Measurements from ENCODE around the gene ZNF592.

ZNF592 gene

GRCh38 chr15:84791763-84792162, 43.4 kb downstream of the ZNF592 start:
- no peak for TF ChIP-seq JUND (IDR thresholded peaks at IDR 0.05; ENCODE audit: low read depth)
- DNase-seq (ENCODE audit: low read depth in 1 of 2, low spot score in 1 of 2) = no peak
- in situ Hi-C loops (cut with HindIII; ENCODE audit: low pct_unique_long_range_greater_than_20kb, low sequenced_read_pairs) = no loop called here

GRCh38 chr15:84793431-84794161, 45.2 kb downstream of the ZNF592 start:
- DNase-seq (ENCODE audit: low read depth in 1 of 2, low spot score in 1 of 2) = no peak
- in situ Hi-C loops (cut with HindIII; ENCODE audit: low pct_unique_long_range_greater_than_20kb, low sequenced_read_pairs) = no loop called here
- no peak for TF ChIP-seq JUND (IDR thresholded peaks at IDR 0.05; ENCODE audit: low read depth)

GRCh38 chr15:84794162-84794547, 45.8 kb downstream of the ZNF592 start:
- no peak for TF ChIP-seq JUND (IDR thresholded peaks at IDR 0.05; ENCODE audit: low read depth)
- in situ Hi-C loops (cut with HindIII; ENCODE audit: low pct_unique_long_range_greater_than_20kb, low sequenced_read_pairs) = no loop called here
- DNase-seq (ENCODE audit: low read depth in 1 of 2, low spot score in 1 of 2) = no peak

- in situ Hi-C loops (cut with HindIII; ENCODE audit: low pct_unique_long_range_greater_than_20kb, low sequenced_read_pairs) = no loop called here
- no peak for DNase-seq (ENCODE audit: low read depth in 1 of 2, low spot score in 1 of 2)
- TF ChIP-seq JUND (IDR thresholded peaks at IDR 0.05; ENCODE audit: low read depth) = no peak
Observed at GRCh38 chr15:84795186-84795585, 46.8 kb downstream of the ZNF592 start.

GRCh38 chr15:84797212-84797611, 48.8 kb downstream of the ZNF592 start:
- in situ Hi-C loops (cut with HindIII; ENCODE audit: low pct_unique_long_range_greater_than_20kb, low sequenced_read_pairs) = no loop called here

GRCh38 chr15:84797801-84798200, 49.4 kb downstream of the ZNF592 start:
- in situ Hi-C loops (cut with HindIII; ENCODE audit: low pct_unique_long_range_greater_than_20kb, low sequenced_read_pairs) = no loop called here
- no peak for DNase-seq (ENCODE audit: low read depth in 1 of 2, low spot score in 1 of 2)
- no peak for TF ChIP-seq JUND (IDR thresholded peaks at IDR 0.05; ENCODE audit: low read depth)

More at GRCh38 chr15:84797212-84797611, 48.8 kb downstream of the ZNF592 start:
- no peak for DNase-seq (ENCODE audit: low read depth in 1 of 2, low spot score in 1 of 2)
- no peak for TF ChIP-seq JUND (IDR thresholded peaks at IDR 0.05; ENCODE audit: low read depth)

GRCh38 chr15:84798436-84798946, 50.1 kb downstream of the ZNF592 start:
- in situ Hi-C loops (cut with HindIII; ENCODE audit: low pct_unique_long_range_greater_than_20kb, low sequenced_read_pairs) = no loop called here
- no peak for DNase-seq (ENCODE audit: low read depth in 1 of 2, low spot score in 1 of 2)
- TF ChIP-seq JUND (IDR thresholded peaks at IDR 0.05; ENCODE audit: low read depth) = no peak

GRCh38 chr15:84799511-84800187, 51.3 kb downstream of the ZNF592 start:
- DNase-seq (ENCODE audit: low read depth in 1 of 2, low spot score in 1 of 2) = no peak
- TF ChIP-seq JUND (IDR thresholded peaks at IDR 0.05; ENCODE audit: low read depth) = no peak
- in situ Hi-C loops (cut with HindIII; ENCODE audit: low pct_unique_long_range_greater_than_20kb, low sequenced_read_pairs) = no loop called here

GRCh38 chr15:84800365-84800806, 52.0 kb downstream of the ZNF592 start:
- DNase-seq (ENCODE audit: low read depth in 1 of 2, low spot score in 1 of 2) = no peak
- in situ Hi-C loops (cut with HindIII; ENCODE audit: low pct_unique_long_range_greater_than_20kb, low sequenced_read_pairs) = no loop called here
- no peak for TF ChIP-seq JUND (IDR thresholded peaks at IDR 0.05; ENCODE audit: low read depth)

GRCh38 chr15:84804005-84804900, 55.9 kb downstream of the ZNF592 start:
- no peak for TF ChIP-seq JUND (IDR thresholded peaks at IDR 0.05; ENCODE audit: low read depth)
- in situ Hi-C loops (cut with HindIII; ENCODE audit: low pct_unique_long_range_greater_than_20kb, low sequenced_read_pairs) = no loop called here

GRCh38 chr15:84805221-84805620, 56.8 kb downstream of the ZNF592 start:
- no peak for DNase-seq (ENCODE audit: low read depth in 1 of 2, low spot score in 1 of 2)
- TF ChIP-seq JUND (IDR thresholded peaks at IDR 0.05; ENCODE audit: low read depth) = no peak
- in situ Hi-C loops (cut with HindIII; ENCODE audit: low pct_unique_long_range_greater_than_20kb, low sequenced_read_pairs) = no loop called here

More at GRCh38 chr15:84804005-84804900, 55.9 kb downstream of the ZNF592 start:
- DNase-seq (ENCODE audit: low read depth in 1 of 2, low spot score in 1 of 2) = peak in 1 of 2 experiments; percentile 61

- TF ChIP-seq JUND (IDR thresholded peaks at IDR 0.05; ENCODE audit: low read depth) = no peak
- in situ Hi-C loops (cut with HindIII; ENCODE audit: low pct_unique_long_range_greater_than_20kb, low sequenced_read_pairs) = no loop called here
- no peak for DNase-seq (ENCODE audit: low read depth in 1 of 2, low spot score in 1 of 2)
Observed at GRCh38 chr15:84807228-84807627, 58.8 kb downstream of the ZNF592 start.
